Hematopoietic multipotent progenitor cell treated with erythropoietin and hydrocortisone succinate and interleukin-3 and kit ligand, for 4 days (in vitro differentiated cells): ENCODE measurements around the gene RHAG.

Source experiments
- DNase-seq: peaks from one replicate; pipeline ENCODE4 v3.0.0-alpha.2; 2015

RHAG gene

DNA sequence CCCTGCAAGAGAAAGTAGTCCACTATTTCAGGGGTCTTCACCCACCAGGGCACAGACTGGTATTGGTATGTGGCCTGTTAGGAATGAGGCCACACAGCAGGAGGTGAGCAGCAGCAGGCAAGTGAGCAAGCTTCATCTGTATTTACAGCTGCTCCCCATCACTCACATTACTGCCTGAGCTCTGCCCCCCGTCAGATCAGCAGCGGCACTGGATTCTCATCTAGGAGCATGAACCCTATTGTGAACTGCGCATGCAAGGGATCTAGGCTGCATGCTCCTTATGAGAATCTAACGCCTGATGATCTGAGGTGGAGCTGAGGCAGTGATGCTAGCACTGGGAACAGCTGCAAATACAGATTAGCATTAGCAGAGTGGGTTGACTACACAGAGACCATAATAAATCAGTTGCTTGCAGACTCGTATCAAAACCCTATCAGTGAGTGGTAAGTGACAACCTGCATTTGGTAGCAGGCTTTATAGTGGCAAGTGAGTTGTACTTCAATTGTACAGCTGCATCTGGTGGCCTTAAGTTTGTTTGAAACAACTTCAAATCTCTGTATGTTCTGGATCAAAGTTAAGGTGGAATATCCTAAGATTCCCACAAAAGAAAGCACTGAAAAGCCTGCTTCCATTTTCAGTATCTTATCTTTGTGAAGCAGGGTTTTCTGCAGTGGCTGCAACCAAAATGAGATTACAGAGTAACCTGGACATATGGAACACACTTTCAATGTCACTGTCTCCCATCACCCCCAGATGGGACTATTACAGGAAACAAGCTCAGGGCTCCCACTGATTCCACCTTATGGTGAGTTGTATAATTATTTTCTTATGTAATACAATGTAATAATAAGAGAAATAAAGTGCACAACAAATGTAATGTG, 73.4 kb downstream of the RHAG start:
- DNase-seq, result peak; percentile 37

DNA sequence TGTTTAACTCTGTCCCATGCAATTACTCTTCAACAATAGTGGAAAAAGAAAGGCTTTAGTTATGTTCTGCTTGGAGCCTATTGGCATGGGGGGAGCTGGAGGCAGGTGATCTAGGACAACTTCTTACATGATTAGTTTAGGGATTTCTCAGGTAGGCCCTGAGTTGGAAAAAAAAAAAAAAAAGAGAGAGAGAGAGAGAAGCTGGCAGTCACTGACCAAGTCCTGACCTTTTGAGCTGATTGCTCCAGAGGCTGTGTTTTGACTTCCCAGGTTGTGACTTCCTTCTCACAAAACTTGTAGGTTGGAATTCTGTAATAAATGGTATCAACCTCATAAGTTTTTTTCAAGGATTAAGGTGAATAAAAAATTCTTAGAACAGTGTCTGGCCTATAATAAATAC, 78.4 kb downstream of the RHAG start:
- no peak for DNase-seq

DNA sequence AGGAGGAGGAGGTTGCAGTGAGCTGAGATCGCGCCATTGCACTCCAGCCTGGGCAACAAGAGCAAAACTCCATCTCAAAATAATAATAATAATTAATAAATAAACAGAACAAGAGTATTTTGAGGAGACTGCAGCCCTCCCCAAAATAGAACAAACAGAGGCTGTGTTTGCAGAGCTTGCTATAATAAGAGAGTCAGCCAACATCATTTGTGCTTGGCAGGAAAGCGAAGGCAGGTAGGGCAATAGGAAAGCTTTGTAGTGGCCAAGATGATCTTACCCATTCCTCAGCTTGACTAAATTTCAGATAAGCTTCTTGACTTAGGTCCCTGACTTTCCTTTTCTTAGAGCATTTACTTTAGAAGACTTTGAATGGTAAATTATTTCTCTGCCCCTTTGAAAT, 79.5 kb downstream of the RHAG start:
- DNase-seq, result no peak

DNA sequence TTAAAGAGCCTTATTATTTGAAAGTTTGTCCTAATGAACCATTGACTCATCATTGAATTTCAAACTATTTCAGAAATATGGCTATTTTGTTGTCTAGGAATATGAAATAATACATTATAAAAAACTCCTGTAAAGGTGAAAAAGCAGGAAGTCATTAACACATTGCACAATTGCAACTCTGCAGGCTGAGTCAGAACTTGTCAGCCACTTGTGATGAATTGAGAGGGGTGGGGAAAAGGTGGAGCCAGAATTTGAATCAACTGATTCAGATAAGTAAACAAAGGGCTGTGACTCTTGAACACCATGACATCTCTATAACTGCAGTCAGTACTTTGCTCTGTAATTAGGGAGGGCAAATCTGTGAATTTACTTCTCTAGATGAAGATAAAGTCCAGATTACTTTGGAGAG, 80.2 kb downstream of the RHAG start:
- DNase-seq, result peak; percentile 62

DNA sequence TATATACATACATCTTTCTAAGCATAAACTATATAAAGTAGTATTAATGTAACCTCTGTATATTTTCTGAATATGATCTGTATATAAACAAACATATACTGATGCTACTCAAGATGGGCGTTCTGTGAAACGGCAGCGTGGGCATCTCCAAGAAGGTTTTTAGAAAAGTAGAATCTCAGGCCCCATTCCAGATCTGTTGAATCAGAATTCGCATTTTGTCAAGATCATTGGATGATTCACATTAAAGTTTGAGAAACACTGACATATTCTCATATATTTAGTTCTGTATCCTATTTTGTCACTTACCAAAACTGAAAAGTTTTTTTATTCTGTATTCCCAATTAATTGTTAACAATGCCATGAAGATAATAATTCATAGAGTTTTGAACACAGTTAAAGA, 80.7 kb downstream of the RHAG start:
- no peak for DNase-seq
